NCI-H748 treated with DMSO at 0.1 percent for 48 hours (cell line): ENCODE results near the gene NCAPG2.
"Not testable (repeated sequence)": the region's sequence is repeated elsewhere in the genome, so short reads cannot be mapped to it uniquely, and the experiment has no call there.

Experiments
- DNase-seq: peaks from one replicate; lab custom pipeline; 2025; lab: John Stamatoyannopoulos, UW

NCAPG2 gene

GRCh38 chr7:158705234-158705850 is 738 bp upstream of the NCAPG2 start:
- DNase-seq, result no peak

GRCh38 chr7:158703679-158704523 is 703 bp downstream of the NCAPG2 start:
- not testable (repeated sequence) for DNase-seq

- no peak for DNase-seq
These were observed 1.7 kb downstream of the NCAPG2 start for GRCh38 chr7:158702944-158703343.

- DNase-seq, result no peak
These were observed 2.4 kb downstream of the NCAPG2 start for GRCh38 chr7:158702196-158702595.

- DNase-seq, result no peak
These were observed 4.6 kb downstream of the NCAPG2 start for GRCh38 chr7:158700008-158700407.

- DNase-seq, result no peak
These were observed 5.3 kb downstream of the NCAPG2 start for GRCh38 chr7:158699341-158699740.

GRCh38 chr7:158698657-158699195 is 5.9 kb downstream of the NCAPG2 start:
- DNase-seq, result no peak

GRCh38 chr7:158697597-158697996 is 7.0 kb downstream of the NCAPG2 start:
- not testable (repeated sequence) for DNase-seq

- no peak for DNase-seq
These were observed 8.7 kb downstream of the NCAPG2 start for GRCh38 chr7:158695726-158696452.

- DNase-seq, result no peak
These were observed 9.5 kb downstream of the NCAPG2 start for GRCh38 chr7:158695056-158695455.

- no peak for DNase-seq
These were observed 10.0 kb downstream of the NCAPG2 start for GRCh38 chr7:158694650-158695049.

- no peak for DNase-seq
These were observed 15.1 kb downstream of the NCAPG2 start for GRCh38 chr7:158689488-158689887.

- no peak for DNase-seq
These were observed 17.2 kb downstream of the NCAPG2 start for GRCh38 chr7:158687406-158687805.

- no peak for DNase-seq
These were observed 18.9 kb downstream of the NCAPG2 start for GRCh38 chr7:158685693-158686092.

GRCh38 chr7:158684329-158684728 is 20.3 kb downstream of the NCAPG2 start:
- no peak for DNase-seq

GRCh38 chr7:158683541-158683940 is 21.1 kb downstream of the NCAPG2 start:
- DNase-seq, result no peak

GRCh38 chr7:158682456-158682855 is 22.1 kb downstream of the NCAPG2 start:
- DNase-seq, result no peak

GRCh38 chr7:158680754-158681153 is 23.9 kb downstream of the NCAPG2 start:
- DNase-seq, result no peak

- DNase-seq, result no peak
These were observed 27.7 kb downstream of the NCAPG2 start for GRCh38 chr7:158676906-158677305.

- no peak for DNase-seq
These were observed 28.3 kb downstream of the NCAPG2 start for GRCh38 chr7:158676171-158676840.

- DNase-seq, result no peak
These were observed 31.6 kb downstream of the NCAPG2 start for GRCh38 chr7:158672975-158673374.

- DNase-seq, result not testable (repeated sequence)
These were observed 36.5 kb downstream of the NCAPG2 start for GRCh38 chr7:158668086-158668485.
